OCI-LY3 (cell line): ENCODE measurements around the gene SEMA6D.

Experiments used
- CTCF ChIP-seq: fragments of 200-600, 300-600 bp; sonication (generic); IDR thresholded peaks from 2 replicates; pipeline ENCODE4 v1.5.1; 2014; ENCODE audit warnings: antibody characterized with exemption, low read length, low read depth
- EZH2phosphoT487 ChIP-seq: fragments of 200-600 bp; shearing (Covaris generic); IDR thresholded peaks from 2 replicates; pipeline ENCODE4 v1.6.1; 2018; ENCODE audit warnings: antibody characterized with exemption, mixed run types, low read depth

GRCh38 chr15:47753591-47753990, 36.3 kb downstream of the SEMA6D start:
- no peak for TF ChIP-seq CTCF
- TF ChIP-seq EZH2phosphoT487: no peak
